ENCODE results near the gene BCAT1. TPM values are rescaled to one million over a fixed set of nuclear protein-coding genes. Genes with fewer than 3 reads are reported as not detected.

Gene BCAT1
- total and polyA plus RNA-seq, 2 donors (not counting 1 experiment from before 2014, with no cell fraction given), result 0.33 to 9.6 TPM

GRCh38 chr12:24997970-24998582 lies 49.2 kb upstream of the BCAT1 start:
- H3K27ac Mint-ChIP-seq, result peak overlapping the region; percentile 85
- WGBS (ENCODE audit: insufficient coverage), result no CpG with 5 or more reads among the region's 4 CpGs
- POLR2A ChIA-PET, result interaction anchor here (0.5 to 2.8 kb wide), 7 partner anchors 24 to 253 kb away, joined by 3 to 22 read pairs (median 3); partner anchors contain the start of gene KRAS
- H3K9me3 ChIP-seq (ENCODE audit: control extremely low read depth in 1 of 3, control insufficient read depth in 2 of 3, insufficient read depth in 1 of 3, low read length in 2 of 3), result no peaks in the 10 kb centered on the region
- H3K4me1 ChIP-seq (ENCODE audit: control insufficient read depth in 2 of 2, insufficient read depth in 2 of 2, low read length in 2 of 2), result peaks cover 74 to 76% of the 10 kb centered on the region in 2 donors
- no peaks in the 10 kb centered on the region for H4K20me1 ChIP-seq (ENCODE audit: control insufficient read depth, insufficient read depth, low read length, poor library complexity, severe bottlenecking)
- no peaks in the 10 kb centered on the region for H3K27me3 ChIP-seq (replicated peaks in 1 of 4; ENCODE audit: control extremely low read depth in 1 of 4, control insufficient read depth in 3 of 4, insufficient read depth in 4 of 4, low read length in 3 of 4)
- H3K27ac ChIP-seq (ENCODE audit: low read length in 2 of 2), result peak overlapping the region; percentile 79 to 84
- H3K27me3 Mint-ChIP-seq, result no peaks in the 10 kb centered on the region
- no peaks in the 10 kb centered on the region for H3K9me3 Mint-ChIP-seq (ENCODE audit: insufficient read depth)
- peak overlapping the region; percentile 64 for H3K4me3 Mint-ChIP-seq
- ATAC-seq (ENCODE audit: low read depth) (peak; percentile 79), DNase-seq (peak; percentile 77)
- peak overlapping the region; percentile 3 for H2AFZ ChIP-seq (ENCODE audit: insufficient read depth, low read depth, low read length, poor library complexity, severe bottlenecking)
- intact Hi-C loops (cut with micrococcal nuclease), result loop anchor here (1.0 kb wide), 2 partner anchors 22 to 54 kb away; a partner anchor contains a TSS
- H3K4me2 ChIP-seq (replicated peaks; ENCODE audit: low read depth, low read length, poor library complexity, severe bottlenecking), result peak overlapping the region; percentile 78
- TF ChIP-seq, protein P1, sequence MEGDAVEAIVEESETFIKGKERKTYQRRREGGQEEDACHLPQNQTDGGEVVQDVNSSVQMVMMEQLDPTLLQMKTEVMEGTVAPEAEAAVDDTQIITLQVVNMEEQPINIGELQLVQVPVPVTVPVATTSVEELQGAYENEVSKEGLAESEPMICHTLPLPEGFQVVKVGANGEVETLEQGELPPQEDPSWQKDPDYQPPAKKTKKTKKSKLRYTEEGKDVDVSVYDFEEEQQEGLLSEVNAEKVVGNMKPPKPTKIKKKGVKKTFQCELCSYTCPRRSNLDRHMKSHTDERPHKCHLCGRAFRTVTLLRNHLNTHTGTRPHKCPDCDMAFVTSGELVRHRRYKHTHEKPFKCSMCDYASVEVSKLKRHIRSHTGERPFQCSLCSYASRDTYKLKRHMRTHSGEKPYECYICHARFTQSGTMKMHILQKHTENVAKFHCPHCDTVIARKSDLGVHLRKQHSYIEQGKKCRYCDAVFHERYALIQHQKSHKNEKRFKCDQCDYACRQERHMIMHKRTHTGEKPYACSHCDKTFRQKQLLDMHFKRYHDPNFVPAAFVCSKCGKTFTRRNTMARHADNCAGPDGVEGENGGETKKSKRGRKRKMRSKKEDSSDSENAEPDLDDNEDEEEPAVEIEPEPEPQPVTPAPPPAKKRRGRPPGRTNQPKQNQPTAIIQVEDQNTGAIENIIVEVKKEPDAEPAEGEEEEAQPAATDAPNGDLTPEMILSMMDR (IDR thresholded peaks at IDR 0.05), result no peak
- TF ChIP-seq EZH2 (IDR thresholded peaks at IDR 0.05; ENCODE audit: borderline replicate concordance, insufficient read depth, low read depth, low read length, poor library complexity, severe bottlenecking), result no peak
- peaks cover 26% of the 10 kb centered on the region for H3K79me2 ChIP-seq (ENCODE audit: control insufficient read depth, insufficient read depth, low read length)
- H3K9ac ChIP-seq (ENCODE audit: low read length), result peak overlapping the region; percentile 50
- peaks cover 81% of the 10 kb centered on the region for H3K4me1 Mint-ChIP-seq
- CTCF ChIA-PET, result interaction anchor here (0.6 to 3.8 kb wide), 18 partner anchors 10 to 389 kb away, joined by 3 to 33 read pairs (median 4); a partner anchor contains a TSS
- H3K4me3 ChIP-seq (ENCODE audit: control extremely low read depth in 1 of 5, extremely low read depth in 1 of 5, insufficient read depth in 1 of 5, low read depth in 2 of 5, low read length in 4 of 5), result peak overlapping the region in 2 of 5 experiments; percentile 1 to 59
- no peaks in the 10 kb centered on the region for H3K36me3 ChIP-seq (replicated peaks in 1 of 2; ENCODE audit: control extremely low read depth in 1 of 2, control insufficient read depth in 1 of 2, extremely low read depth in 1 of 2, insufficient read depth in 2 of 2, low read length in 1 of 2)

GRCh38 chr12:24997496-24997895 lies 48.6 kb upstream of the BCAT1 start:
- Histone ChIP-seq H3K4me3 (ENCODE audit: control extremely low read depth in 1 of 5, extremely low read depth in 1 of 5, insufficient read depth in 1 of 5, low read depth in 2 of 5, low read length in 4 of 5) (peak overlapping the region in 3 of 5 experiments; percentile 15 to 59 (median 24)), H3K27ac (ENCODE audit: low read length in 2 of 2) (peak overlapping the region; percentile 79 to 84), H3K9me3 (ENCODE audit: control extremely low read depth in 1 of 3, control insufficient read depth in 2 of 3, insufficient read depth in 1 of 3, low read length in 2 of 3) (no peaks in the 10 kb centered on the region), H4K20me1 (ENCODE audit: control insufficient read depth, insufficient read depth, low read length, poor library complexity, severe bottlenecking) (no peaks in the 10 kb centered on the region), H3K4me1 (ENCODE audit: control insufficient read depth in 2 of 2, insufficient read depth in 2 of 2, low read length in 2 of 2) (peaks cover 74 to 82% of the 10 kb centered on the region in 2 donors), H3K36me3 (replicated peaks in 1 of 2; ENCODE audit: control extremely low read depth in 1 of 2, control insufficient read depth in 1 of 2, extremely low read depth in 1 of 2, insufficient read depth in 2 of 2, low read length in 1 of 2) (no peaks in the 10 kb centered on the region), H2AFZ (ENCODE audit: insufficient read depth, low read depth, low read length, poor library complexity, severe bottlenecking) (peak overlapping the region; percentile 3), H3K79me2 (ENCODE audit: control insufficient read depth, insufficient read depth, low read length) (peaks cover 32% of the 10 kb centered on the region), H3K4me2 (replicated peaks; ENCODE audit: low read depth, low read length, poor library complexity, severe bottlenecking) (peak overlapping the region; percentile 78), H3K27me3 (replicated peaks in 1 of 4; ENCODE audit: control extremely low read depth in 1 of 4, control insufficient read depth in 3 of 4, insufficient read depth in 4 of 4, low read length in 3 of 4) (no peaks in the 10 kb centered on the region), H3K9ac (ENCODE audit: low read length) (peak overlapping the region; percentile 50)
- ChIA-PET CTCF (interaction anchor here (0.8 to 3.8 kb wide), 16 partner anchors 9 to 390 kb away, joined by 3 to 33 read pairs (median 5); a partner anchor contains a TSS), POLR2A (interaction anchor here (1.1 to 2.8 kb wide), 4 partner anchors 25 to 60 kb away, joined by 3 to 22 read pairs (median 8); a partner anchor contains a TSS)
- peak overlapping the region; percentile 64 for H3K4me3 Mint-ChIP-seq
- intact Hi-C loops (cut with micrococcal nuclease), result no loop called here
- H3K4me1 Mint-ChIP-seq, result peaks cover 81% of the 10 kb centered on the region
- ATAC-seq (ENCODE audit: low read depth), result no peak
- peak overlapping the region; percentile 85 for H3K27ac Mint-ChIP-seq
- no peaks in the 10 kb centered on the region for H3K27me3 Mint-ChIP-seq
- 79% methylated on average over 6 of the region's 6 CpGs for whole genome bisulfite sequencing (ENCODE audit: insufficient coverage)
- TF ChIP-seq, protein P1 (IDR thresholded peaks at IDR 0.05), result no peak
- no peak for TF ChIP-seq EZH2 (IDR thresholded peaks at IDR 0.05; ENCODE audit: borderline replicate concordance, insufficient read depth, low read depth, low read length, poor library complexity, severe bottlenecking)
- H3K9me3 Mint-ChIP-seq (ENCODE audit: insufficient read depth), result no peaks in the 10 kb centered on the region
- DNase-seq, result no peak

Data from B cell (primary cell).